ENCODE data around the gene IL4.

Gene IL4

GRCh38 chr5:132704875-132705274, 31.1 kb downstream of the IL4 start:
- no peak for DNase-seq

GRCh38 chr5:132708645-132709044, 34.9 kb downstream of the IL4 start:
- DNase-seq: no peak

GRCh38 chr5:132714456-132715307, 40.9 kb downstream of the IL4 start:
- no peak for DNase-seq

DNA sequence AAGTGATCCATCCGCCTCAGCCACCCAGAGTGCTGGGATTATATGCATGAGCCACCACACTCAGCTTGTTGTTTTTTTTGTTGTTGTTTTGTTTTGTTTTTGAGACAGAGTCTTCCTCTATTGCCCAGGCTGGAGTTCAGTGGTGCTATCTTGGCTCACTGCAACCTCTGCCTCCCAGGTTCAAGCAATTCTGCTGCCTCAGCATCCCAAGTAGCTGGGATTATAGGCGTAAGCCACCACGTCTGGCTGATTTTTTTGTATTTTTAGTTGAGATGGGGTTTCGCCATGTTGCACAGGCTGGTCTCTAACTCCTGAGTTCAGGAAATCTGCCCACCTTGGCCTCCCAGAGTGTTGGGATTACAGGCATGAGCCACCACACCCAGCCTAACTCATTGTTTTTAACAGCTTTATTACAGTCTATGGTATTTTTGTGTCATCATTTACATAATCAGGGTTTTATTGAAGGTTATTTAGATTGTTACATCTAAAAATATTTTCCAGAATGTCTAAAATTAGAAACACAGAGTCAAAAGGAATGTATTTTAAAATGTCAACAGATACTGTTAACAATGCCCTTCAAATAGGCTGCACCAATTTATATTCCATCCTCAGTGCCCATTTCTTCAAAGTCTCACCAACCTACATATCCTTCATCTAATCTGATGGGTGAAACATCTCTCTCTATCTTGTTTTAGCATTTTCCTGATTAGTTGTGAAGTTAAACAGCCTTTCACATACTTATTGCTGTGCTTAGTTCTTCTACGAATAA, 44.9 kb downstream of the IL4 start:
- no peak for DNase-seq

DNA sequence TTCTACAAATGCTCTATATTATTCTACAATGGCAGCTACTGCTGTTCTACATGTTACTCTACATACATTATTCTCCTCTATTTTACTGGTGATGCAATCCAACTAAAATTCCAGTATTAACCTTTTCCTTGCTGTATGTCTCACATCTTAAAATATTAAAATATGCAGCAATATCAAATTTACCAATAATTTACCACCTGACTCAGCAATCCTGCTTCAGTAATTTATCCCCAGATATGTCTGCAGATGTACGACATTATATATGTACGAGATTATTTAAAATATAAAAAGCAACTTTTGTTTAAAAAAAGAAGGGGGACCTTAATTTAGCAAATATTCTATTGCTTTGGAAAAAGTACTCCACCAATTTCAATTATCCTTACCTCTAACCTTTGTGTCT, 52.0 kb downstream of the IL4 start:
- no peak for DNase-seq

- no peak for DNase-seq
Observed at GRCh38 chr5:132729896-132730295, 56.1 kb downstream of the IL4 start.

Measured in hippocampal formation (tissue), 2 donors.